Right kidney (tissue), 1 donor: ENCODE results near the gene ABHD17C.
A peak's percentile ranks its signal among the peaks of the same experiment; 100 is the strongest.

Experiments used
- DNase-seq: peaks from one replicate; pipeline ENCODE4 v3.0.0-alpha.2; 2016

The ABHD17C gene

DNA sequence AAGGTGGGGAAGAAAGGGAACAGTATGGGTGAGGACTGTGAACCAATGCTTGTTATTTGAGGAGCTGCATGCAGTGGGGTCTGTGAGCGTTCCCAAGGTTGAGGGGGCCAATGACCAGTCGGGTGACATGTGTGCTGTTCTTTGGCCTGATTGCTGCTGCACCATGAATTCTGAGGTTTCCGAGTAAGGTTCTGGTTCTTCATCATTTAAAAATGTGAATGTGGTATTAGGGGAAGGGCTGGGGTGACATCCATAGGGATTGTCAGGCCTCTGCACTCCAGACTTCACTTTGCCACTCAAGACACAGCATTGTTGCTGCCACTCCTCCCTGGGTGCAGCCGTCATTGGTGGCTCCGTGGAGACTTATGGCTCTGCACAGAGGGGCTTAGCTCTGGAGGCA is 32.5 kb downstream of the ABHD17C start:
- DNase-seq, result no peak

DNA sequence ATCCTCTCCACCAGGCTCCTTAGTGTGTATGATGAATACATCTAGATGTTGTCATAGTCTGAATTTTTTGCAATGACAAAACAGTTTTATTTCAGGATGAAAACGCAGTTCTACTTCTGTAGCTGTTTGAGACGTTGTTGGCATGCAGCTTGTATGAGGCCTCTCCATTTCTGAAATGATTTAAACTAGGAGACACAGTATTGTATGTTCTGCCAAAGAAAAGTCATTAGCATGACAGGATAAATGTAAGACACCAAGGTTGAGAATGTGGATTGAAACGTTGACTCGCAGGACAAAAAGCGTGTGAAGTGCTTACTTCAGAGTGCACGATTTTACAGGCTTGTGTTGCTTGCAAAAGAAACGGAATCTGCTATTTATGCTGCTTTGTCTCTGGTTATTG is 35.3 kb downstream of the ABHD17C start:
- DNase-seq, result no peak

DNA sequence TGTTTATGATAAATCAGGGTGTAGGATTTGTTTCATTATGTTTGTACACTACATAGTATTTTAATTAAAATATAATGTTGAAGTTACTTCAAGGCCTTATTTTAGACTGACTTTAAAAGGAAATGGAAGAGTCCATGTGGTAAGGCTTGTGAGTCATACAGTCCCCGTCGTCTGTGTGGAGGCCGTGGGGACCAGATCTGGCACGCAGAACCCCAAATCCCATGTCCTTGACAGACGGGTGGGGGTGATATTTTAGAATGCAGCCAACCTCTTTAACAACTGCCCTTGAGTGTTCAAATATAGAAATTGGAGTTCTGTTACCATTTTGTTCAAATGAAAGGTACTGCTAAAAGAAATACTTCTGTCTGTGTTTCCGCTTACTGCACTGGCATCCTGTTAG is 35.8 kb downstream of the ABHD17C start:
- no peak for DNase-seq

DNA sequence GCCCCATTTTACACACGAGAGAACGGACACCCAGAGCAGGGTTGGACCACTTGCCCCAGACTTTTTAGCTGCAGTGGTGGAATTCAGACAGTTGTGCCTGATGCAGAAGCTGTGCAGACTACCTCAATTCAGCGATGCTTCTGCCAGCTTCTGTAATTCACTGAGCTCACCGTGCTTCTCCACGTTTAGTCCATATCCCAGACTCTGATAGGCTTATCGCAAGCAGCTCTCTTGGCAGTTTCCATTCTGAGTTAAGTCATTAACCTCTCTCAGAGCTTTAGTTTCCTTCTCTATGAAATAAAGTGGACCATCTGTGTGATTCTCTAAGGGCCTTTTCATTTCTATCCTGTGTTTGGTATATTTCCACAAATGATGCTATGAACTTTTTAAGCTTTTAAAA is 37.1 kb downstream of the ABHD17C start:
- no peak for DNase-seq

DNA sequence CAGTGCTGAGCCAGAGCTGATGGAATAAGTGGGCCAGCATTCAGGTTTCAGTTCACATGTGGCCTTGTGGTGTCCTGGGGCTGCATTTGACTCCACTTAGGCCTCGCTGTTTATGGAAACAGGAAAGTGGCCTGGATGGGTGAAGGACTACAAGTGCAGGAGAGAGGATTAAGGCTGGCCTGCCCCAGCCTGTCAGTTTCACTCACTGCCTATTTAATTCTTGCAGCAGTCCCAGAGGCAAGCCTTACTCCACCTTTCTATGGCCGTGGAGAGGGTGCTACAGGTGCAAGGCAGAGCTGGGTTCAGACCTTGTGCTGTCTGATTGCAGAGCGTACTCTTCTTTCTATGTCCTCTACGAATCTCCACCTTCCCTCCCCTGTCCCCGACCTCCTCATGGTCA is 37.7 kb downstream of the ABHD17C start:
- no peak for DNase-seq

DNA sequence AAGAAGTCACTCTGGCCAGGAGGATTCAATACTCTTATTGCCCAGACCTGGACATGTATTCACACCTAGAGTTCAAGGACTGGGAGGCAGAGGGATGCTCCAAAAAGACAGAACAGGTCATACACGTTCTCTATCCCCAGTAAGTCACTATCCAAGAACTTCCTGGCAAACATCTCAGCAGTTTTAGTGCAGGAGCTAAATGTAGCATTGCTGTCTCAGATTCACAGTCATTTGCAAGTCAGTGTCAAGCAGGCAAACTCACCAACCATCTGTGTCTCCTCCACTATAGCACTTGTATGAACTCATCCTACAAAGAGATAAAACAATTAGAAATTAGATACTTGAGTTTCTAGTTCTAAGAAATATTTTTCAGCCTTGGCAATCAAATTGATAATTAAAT is 38.4 kb downstream of the ABHD17C start:
- DNase-seq, result no peak

DNA sequence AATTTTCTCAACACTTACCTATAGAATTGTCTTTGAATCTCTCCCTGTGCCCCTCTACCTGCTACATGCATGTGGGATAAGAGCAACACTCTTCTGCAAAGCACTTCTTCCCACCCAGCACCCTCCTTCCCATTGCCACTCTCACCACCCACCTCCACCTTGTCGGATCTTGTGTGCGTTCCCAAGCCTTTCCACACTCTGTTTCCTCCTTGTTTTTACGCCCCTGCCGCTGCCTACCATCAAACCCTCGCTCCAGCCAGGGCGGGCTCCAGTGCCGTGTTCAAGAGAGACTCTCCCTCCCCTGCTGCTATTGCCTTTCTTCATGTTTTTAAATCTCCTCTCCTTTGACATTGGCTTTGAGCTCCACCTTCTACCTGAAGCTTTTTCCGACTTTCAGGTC is 40.2 kb downstream of the ABHD17C start:
- no peak for DNase-seq

DNA sequence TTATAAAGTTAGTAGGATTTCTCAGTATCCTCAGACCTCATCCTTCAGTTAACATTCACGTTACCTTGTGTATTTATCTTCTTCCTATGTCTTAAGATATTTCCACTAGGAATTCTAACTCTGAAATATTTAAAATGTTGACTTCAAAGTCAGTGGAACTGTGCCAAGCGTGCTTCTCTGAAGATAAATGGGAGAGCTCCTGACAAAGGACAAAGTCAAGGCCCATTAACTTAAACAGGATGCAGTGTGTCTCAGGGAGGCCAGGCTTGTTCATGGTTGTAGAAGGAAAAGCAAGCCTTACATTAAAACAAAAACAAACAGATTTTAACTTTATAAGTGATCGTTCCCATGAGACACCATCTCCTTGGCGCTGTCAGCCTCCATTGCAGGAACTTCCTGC is 41.5 kb downstream of the ABHD17C start:
- no peak for DNase-seq

DNA sequence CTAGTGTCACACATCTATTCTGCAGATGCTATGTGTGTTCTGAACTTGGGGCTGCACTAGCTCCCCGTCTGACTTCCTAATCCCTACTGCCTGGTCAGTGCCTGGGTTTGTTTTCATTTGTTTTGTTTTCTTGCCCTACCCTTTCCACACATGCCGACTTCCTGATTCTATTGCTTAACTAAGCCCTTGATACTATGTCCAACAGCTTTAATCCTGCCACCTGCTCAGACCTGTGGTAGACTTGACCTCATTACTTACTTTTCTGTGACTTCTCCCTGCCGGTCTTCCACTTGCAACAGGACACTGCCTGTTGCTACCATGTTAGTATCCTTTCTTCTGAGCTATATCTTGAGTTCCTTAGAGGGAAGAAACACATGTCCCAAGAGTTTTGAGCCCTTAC is 44.8 kb downstream of the ABHD17C start:
- no peak for DNase-seq

DNA sequence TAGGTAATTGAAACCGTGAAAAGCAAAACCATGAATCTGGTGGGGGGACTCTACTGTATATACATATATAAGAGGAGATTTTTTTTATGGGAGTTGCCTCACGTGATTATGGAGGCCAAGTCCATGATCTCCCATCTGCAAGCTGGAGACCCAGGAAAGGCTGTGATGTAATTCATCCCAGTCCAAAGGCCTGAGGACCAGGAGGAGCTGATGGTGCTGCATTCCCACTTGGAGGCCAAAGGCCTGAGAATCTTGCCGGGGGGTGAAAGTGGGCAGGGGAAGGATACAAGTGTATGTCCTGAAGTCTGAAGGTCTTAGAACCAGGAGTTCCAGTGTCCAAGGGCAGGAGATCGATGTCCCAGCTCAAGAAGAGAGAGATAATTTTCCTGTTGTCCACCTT is 47.0 kb downstream of the ABHD17C start:
- no peak for DNase-seq

DNA sequence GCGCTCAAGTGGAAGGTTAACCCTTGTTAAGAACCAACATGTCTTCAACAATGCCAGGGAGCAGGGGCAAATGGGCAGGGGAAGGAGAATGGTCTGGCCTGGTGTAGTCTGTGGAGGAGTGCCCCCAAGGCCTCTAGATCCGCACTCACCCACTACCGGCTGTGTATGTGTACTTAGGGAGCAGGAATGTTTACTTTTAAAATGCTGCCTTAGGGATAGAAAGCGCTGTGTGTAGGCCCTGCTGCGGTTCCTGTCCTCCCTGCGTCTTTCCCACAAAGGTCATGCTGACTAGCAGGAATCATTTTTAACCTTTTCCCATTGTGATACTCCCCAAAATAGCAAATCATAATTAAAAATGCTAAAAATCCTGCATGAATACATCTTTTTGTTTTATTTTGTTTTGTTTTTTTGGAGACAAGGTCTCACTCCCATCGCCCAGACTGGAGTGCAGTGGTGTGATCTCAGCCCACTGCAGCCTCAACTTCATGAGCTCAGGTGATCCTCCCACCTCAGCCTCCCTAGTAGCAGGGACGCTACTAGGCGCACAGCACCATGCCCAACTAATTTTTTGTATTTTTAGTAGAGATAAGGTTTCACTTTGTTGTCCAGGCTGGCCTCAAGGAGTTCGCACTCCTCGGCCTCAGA is 48.2 kb downstream of the ABHD17C start:
- no peak for DNase-seq

DNA sequence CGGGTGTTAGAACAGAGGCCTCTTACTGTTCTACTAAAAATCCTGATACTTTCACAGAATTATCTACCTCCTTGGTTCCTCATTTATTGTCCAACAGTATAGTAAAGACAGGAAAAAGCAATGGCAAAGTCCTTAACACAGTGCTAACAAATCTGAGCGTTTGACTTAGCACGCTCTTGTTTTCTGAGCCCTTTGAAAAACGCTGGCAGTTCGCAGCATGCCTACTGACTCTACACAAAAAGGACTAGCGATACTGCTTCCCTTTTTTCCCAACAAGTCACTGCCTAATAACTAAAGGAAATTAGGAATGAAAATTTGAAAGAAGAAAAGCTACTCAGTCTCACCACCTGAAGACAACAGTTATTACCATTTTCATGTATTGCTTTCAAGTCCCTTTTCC is 49.3 kb downstream of the ABHD17C start:
- no peak for DNase-seq

DNA sequence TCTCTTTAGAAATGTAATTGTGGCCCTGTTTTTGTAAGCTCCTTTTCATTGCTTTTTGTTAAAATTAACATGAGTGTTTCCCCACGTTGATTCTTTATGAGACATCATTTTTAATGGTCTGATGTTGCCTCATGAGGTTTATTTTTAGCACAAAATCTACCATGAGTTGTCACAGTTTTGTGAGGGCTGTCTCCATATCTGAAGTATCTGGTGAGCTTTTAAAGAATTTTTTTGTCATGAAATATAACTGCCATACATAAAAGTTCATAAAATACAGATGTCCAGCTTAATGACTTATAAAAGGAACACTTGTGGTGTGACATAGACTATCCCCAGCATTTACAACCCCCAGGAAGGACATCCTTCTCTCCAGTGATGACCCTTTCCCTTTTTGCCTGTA is 49.7 kb downstream of the ABHD17C start:
- DNase-seq, result no peak

DNA sequence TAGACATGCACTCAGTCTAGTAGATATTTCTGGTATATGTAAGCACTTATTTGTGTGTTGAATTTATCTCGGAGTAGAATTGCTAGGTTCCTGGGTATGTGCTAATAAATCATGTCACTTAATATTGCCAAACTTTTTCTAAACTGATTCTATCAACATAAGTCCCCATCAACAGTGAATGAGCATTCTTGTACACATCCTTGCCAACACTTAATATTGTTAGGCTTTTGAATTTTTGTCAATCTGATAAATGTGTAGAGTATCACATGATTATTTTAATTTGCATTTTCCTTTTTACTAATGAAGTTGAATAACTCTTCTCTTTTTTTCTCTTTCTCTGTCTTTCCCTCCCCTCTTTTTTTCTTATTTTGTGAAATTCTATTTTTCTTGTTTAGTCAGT is 50.8 kb downstream of the ABHD17C start:
- DNase-seq, result no peak

DNA sequence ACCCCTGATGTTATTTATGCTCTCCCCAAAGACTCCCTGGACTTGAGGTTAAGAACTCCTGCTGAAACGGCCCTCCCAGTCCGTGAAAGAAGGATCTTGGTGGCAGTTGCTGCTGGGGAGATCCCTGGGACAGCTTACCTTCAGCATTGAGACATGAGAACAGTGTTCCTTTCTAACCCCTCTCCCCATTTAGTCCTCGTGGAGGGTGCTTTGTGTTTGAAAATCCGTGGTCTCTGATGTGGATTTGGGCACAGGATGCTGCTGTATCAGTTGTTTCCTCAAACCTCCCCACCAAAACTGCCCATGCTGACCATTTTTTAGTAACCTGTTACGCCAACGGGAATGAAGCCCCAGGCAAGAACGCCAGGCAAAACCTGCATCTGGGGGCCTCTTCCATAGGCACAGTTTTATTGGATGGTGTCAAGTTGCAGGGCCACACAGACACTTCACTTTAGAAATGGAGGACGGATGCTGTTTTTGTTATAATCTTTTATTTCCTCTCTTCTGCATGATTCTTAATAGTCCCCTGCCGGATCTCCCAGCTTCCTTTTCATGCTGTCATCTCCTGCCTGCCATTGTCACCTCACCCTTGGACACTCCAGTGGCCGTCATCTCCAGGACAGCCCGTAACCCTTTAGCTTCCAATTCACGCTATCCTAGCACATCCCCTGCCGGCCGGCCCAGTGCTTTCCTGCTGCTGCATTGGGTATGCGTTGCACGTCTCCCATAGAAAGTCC is 52.4 kb downstream of the ABHD17C start:
- DNase-seq, result peak; percentile 47

DNA sequence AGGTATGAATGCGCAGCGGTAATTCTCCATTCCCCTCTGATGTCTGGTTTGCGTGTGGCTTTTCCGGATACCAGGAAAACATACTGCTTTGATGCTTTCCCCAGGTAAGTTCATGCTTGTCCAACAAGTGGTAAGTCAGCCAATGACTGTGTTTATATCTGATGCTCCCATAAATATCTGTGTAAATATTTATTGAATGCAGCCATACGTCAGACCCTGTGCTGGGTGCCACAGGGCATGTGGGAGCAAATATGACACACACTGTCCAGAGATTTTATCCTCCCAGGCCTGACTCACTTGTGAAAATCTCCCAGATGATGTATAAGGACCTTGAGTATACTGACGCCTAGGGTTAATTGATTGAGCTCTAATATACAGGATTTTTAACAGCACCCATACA is 54.5 kb downstream of the ABHD17C start:
- no peak for DNase-seq

DNA sequence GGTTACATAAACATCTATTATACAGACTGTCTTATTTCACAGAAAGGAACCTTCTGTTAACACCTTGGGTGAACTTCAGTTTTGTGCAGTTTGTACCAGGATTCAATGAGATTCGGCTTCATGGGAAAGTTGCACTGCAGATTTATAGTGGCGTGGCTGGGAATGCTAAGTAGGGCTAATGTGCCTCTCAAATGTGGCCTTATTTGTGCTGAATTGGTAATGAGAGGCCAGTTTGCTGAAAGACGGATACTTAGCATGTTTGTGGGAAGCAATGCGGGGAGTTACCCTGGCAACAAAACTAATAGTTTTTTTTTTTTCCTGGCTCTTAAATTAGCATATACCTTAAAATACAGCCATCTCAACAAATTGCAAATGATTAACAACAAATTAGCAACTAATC is 55.5 kb downstream of the ABHD17C start:
- no peak for DNase-seq

DNA sequence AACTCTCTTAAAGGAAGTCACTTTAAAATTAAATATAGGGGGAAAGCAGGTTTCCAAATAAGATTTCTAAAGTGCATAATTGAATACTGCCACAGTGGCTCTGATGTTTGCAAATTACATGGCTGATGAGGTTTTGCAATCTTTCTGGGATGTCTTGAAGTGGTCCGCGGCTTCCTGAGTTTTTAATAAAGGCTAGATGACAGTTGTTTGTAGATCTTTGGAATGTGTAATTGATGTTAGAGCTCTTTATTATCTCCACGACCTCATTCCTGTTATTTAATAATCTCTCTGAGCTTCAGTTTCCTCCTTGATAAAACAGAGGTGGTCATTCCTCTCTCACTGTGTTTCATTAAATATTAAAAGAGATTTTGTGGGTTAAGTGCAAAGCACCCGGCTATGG is 57.1 kb downstream of the ABHD17C start:
- no peak for DNase-seq

DNA sequence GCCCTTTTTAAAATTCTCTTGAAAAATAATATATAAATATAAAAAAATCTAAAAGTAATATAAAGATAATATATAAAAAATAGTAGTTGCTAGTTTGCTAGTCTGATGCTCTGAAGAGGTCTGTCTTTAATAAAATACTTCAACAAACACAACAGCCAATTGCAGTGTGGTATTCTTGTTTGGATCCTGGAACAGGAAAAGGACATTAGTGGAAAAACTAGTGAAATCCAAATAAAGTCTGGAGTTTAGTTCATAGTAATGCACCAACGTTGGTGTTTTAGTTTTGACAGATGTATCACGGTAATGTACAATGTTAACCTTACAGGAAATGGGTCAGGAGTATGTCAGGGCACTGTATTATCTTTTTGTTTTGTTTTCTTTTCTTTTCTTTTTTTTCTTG is 58.1 kb downstream of the ABHD17C start:
- no peak for DNase-seq

DNA sequence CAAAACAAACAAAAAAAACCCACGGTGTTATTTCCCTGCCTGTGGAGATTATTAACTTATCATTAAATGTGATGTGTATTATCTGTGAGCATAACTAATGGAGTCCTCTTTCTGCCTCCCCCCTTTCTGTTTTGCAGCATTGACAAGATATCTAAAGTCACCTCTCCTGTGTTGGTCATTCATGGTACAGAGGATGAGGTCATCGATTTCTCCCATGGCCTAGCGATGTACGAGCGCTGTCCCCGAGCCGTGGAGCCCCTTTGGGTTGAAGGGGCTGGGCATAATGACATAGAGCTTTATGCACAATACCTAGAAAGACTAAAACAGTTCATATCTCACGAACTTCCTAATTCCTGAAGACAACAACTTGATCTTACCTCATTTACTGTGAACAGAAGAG is 58.9 kb downstream of the ABHD17C start:
- DNase-seq, result no peak

DNA sequence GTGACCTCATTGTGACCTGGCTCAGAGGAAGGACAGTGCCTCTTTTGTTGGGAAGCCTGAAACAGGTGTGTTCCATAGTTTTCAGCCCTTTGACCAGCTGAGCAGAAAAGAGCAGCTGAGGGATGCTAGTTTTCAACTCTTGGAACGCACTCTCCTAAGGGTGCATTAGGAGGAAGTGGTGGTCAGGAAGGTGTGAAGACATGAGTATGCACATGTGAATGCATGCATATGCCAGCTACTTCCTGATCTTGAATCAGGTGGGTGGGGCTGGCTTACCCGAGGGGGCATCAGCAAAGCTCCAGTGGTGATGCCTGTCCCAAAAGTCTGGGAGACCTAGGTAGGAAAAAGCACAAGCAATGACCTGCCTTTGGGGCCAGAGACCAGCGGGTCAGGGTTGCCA is 60.8 kb downstream of the ABHD17C start:
- DNase-seq, result no peak

DNA sequence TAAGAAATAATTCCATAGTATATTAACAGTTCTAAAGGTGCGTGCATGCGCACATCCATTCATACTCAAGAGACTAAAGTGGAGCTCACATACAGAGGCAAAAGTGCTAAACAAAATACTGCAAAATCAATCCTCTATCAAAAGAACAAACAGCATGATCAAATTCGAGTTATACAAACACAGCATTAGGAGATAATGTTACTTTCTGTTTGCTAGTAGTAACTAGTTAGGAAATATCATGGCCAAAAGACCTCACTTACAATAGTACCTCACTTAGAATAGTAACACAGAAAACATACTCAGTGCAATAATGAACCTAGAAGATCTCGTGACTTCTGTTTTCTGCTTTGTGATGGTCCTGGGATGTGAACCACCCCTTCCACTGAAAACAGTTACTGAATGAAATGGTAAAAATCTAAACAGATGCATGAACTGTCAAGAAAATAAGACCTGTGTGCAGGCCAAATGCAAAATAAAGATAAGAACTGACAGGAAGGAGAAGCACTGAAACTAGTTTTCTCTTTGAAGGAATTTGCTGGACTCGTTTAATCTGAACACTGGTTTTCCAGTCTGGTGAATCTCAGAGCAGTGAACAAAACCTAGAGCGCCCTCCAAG is 63.1 kb downstream of the ABHD17C start:
- DNase-seq, result no peak

DNA sequence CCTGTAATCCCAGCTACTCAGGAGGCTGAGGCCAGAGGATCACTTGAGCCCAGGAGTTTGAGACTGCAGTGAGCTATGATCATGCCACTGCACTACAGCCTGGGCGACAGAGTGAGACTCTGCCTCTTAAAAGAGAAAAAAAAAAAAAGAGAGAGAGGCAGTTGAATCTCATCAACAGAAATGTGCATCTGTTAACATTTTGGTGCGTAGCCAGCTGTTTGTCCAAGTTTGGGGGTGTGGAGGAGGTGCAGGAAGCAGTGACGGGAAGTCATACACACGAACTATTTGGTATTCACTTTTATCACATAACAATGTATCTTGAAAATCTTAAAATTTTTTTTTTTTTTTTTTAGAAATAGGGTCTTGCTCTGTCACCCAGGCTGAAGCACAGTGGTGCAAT is 65.8 kb downstream of the ABHD17C start:
- no peak for DNase-seq

DNA sequence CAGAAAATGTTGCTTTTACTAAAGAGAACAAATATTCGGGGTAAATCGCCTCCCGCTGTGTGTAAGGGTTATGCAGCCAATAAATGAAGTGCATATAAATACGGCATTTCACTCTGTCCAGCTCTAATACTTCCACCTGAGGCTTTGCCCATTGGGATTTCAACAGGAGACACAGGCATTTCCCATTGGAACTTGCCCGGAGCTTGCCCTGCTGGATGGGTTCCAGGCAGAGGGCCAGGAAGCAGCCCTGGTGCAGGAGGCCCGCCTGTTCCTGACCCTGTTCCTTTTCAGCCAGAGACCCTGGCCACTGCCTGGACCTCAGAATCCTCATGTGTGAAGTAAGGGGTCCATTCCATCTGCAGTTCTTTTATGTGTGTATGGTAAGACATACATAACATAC is 66.6 kb downstream of the ABHD17C start:
- no peak for DNase-seq
